Stimulated activated CD4-positive, alpha-beta T cell treated with anti-CD3 and anti-CD28 coated beads, Interleukin-4, amount 100 ng/mL, for 1 hour (primary cell): ENCODE data around the gene CFHR2.
"Not testable (repeated sequence)": the region's sequence is repeated elsewhere in the genome, so short reads cannot be mapped to it uniquely, and the experiment has no call there.

ENCODE experiments used
- DNase-seq: peaks from one replicate; pipeline ENCODE4 v3.0.0-alpha.2; 2020

CFHR2 gene

GRCh38 chr1:196943568-196943967, at the start of gene CFHR2:
Gene CFHR2 (plus strand): TSS chr1:196943738. CDS start chr1:196943881, 143 bp downstream.
- DNase-seq = not testable (repeated sequence)

GRCh38 chr1:196896355-196896754, 47.2 kb upstream of the CFHR2 start:
- DNase-seq = no peak

GRCh38 chr1:196897158-196897828, 46.2 kb upstream of the CFHR2 start:
- DNase-seq = no peak

GRCh38 chr1:196902344-196902743, 41.2 kb upstream of the CFHR2 start:
- DNase-seq = no peak

- no peak for DNase-seq
These were observed 33.3 kb upstream of the CFHR2 start for GRCh38 chr1:196910215-196910614.

DNA sequence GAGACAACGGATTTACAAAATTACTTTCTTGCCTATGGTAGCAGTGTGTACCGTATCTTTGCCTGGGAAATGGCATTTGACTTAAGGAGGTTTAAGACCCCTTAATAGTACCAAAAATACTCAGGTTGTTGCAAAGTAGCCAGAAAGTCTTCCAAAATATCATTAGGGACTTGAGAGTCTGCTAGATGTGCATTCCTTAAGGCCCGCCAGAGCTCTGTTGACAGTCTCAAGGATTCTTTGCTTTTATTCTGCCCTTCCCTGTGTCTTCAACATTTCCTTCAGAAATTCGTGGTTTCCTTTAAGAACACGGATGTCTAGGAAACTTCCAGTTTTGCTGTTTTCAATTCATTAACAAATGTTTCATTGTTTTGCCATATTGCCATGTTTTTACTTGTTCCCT, 31.3 kb upstream of the CFHR2 start:
- DNase-seq = not testable (repeated sequence)

DNA sequence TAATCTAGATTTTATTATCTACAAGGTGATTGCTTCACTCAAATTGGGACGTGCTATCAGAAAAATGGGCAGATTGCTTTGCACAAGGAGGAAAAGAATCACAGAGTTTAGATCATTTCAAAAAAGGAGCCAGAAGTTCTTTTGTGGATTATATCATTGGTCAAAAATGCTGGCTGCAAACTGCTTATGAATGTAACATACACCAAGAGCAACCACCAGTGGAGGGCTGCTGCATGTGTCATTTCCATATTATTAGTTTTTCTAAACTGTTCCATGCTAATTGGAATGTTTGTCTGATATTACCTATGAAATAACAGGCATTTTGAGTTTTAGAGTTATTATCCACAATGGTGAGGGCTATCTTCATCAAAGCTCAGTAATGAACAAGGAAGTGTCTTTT, 16.7 kb upstream of the CFHR2 start:
- DNase-seq = not testable (repeated sequence)

- DNase-seq = not testable (repeated sequence)
These were observed 10.7 kb upstream of the CFHR2 start for GRCh38 chr1:196932853-196933252.

DNA sequence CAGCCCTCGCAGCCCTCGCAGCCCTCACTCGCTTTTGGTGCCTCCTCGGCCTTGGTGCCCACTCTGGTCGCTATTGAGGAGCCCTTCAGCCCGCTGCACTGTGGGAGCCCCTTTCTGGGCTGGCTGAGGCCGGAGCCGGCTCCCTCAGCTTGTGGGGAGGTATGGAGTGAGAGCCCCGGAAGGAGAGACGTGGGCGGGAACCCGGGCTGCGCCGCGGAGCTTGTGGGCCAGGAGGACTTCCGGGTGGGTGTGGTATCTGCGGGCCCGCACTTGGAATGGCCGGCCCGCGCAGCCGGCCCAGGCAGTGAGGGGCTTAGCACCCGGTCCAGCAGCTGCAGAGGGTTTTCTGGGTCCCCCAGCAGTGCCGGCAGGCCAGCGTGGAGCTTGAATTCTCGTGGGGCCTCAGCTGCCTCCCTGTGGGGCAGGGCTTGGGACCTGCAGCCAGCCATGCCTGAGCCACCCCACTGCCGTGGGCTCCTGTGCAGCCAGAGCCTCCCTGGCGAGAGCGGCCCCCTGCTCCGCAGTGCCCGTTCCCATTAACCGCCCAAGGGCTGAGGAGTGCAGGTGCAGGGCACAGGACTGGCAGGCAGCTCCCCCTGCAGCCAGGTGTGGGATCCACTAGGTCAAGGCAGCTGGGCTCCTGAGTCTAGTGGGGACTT, 9.9 kb upstream of the CFHR2 start:
- DNase-seq = no peak

GRCh38 chr1:196941474-196941873, 2.1 kb upstream of the CFHR2 start:
- DNase-seq = not testable (repeated sequence)

- no peak for DNase-seq
These were observed 8.3 kb downstream of the CFHR2 start for GRCh38 chr1:196951711-196952394.

DNA sequence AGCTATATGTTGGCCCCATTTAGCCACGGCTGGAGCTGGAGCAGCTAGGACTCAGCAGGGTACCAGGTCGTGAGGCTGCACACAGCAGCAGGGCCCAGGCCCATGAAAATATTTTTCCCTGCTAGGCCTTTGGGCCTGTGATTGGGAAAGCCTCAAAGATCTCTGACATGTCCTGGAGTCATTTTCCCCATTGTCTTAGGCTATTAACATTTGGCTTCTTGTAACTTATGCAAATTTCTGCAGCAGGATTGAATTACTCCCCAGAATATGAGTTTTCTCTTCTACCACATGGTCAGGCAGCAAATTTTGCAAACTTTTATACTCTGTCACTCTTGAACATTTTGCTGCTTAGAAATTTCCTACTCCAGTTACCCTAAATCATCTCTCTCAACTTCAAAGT, 11.2 kb downstream of the CFHR2 start:
- DNase-seq = no peak

DNA sequence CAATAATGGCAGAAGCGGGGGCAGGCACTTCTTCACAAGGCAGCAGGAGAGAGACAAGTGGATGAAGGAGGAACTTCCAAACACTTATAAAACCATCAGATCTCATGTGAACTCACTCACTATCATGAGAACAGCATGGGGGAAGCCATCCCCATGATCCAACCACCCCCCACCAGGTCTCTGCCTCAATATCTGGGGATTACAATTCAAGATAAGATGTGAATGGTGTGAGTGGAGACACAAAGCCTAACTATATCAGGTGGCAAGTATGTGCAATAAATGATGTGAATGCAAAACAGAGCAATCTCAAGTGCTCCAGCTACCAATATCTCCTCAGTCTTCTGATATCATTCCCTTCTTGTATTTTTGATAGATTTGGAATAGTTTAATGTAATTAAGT, 12.4 kb downstream of the CFHR2 start:
- DNase-seq = no peak

- no peak for DNase-seq
These were observed 17.3 kb downstream of the CFHR2 start for GRCh38 chr1:196960854-196961253.

DNA sequence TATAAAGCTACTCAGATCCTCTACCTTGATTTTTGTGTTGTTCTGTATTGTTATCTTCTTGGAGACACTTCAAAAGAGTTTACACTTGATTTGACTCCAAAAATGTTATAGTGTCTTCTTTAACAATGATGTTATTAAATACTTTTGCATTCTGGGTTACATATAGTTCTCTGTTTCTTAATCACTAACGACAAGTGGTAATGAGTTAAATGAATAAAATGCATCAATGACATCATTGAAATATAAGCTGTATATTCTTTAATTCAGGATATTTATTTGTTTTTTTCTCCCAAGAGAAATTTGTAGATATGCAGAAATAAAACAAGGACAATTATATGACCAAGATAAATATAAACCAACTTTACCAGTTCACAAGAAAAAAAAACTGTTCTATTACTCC, 26.6 kb downstream of the CFHR2 start:
- no peak for DNase-seq

DNA sequence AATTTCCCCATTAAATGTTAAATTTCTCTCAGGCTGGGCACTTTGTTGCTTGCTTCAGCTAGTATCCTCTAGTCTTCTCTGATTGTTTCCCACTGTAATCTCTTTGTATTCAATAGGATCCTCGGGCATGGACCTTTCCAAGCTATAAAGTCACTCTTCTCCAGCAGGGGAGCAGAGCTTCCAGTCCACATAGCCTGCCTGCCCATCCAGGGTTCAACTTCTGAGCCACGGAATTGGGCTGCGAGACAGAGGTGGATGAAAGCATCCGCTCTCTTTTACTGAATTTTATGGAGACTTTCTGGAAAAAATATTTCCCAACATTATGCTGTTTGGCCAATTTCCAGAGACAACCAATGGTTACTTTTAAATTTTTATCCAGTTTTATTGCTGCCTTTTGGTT, 32.7 kb downstream of the CFHR2 start:
- DNase-seq = no peak

DNA sequence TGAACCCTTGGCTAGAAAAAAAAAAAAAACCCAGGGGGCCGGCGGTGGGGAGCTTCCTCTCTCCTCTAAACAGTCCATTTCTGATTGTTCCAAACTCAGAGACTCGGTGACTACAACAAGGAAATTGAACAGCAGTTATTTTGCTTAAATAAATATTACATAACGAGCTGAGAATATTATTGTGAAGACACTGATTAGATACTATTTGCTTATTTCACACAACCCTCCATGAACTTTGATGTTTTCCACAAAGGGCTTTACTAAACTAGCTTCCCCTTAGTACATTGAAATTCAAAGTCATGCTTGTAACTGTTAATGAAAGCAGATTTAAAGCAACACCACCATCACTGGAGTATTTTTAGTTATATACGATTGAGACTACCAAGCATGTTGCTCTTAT, 33.7 kb downstream of the CFHR2 start, which contains the start of gene CFHR5:
CFHR5 (plus strand) TSS at position 279 of the 400 bp plus-strand sequence; CDS start at position 388, 109 bp downstream.
- DNase-seq = no peak

DNA sequence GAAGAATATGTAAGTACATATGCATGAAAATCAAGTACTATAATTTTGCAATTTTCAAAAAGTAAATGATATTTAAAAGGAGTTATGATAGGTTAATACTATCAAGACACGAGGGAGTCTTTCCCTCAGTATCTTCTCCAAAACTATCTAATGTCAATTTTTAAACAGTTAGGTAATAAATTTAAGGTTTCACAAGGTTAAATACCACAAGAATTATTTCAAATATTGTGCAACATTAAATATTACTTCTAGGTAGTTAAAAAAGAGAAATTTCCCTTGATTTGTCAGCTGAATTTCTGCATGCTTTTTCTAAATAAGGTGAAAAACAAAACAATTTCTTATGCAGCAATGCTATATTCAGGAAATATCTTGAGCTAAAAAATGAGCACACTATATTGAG, 37.3 kb downstream of the CFHR2 start:
- no peak for DNase-seq

- DNase-seq = not testable (repeated sequence)
These were observed 38.7 kb downstream of the CFHR2 start for GRCh38 chr1:196982247-196982646.

DNA sequence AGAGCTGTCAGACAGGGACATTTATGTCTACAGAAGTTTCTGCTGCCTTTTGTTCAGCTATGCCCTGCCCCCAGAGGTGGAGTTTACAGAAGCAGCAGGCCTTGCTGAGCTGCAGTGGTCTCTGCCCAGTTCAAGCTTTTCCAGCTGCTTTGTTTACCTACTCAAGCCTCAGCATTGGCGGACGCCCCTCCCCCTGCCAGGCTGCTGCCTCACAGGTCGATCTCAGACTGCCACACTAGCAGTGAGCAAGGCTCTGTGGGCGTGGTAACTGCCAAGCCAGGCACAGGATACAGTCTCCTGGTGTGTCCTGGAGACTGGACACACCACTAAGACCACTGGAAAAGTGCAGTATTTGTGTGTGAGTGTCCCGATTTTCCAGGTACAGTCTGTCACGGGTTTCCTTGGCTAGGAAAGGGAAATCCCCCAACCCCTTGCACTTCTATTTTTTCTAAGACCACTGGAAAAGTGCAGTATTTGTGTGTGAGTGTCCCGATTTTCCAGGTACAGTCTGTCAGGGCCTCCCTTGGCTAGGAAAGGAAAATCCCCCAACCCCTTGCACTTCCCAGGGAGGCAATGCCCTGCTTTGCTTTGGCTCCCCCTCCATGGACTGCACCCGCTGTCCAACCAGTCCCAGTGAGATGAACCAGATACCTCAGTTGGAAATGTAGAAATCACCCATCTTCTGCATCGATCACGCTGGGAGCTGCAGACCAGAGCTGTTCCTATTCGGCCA, 48.5 kb downstream of the CFHR2 start:
- not testable (repeated sequence) for DNase-seq

GRCh38 chr1:196993916-196994315, 50.4 kb downstream of the CFHR2 start:
- no peak for DNase-seq

DNA sequence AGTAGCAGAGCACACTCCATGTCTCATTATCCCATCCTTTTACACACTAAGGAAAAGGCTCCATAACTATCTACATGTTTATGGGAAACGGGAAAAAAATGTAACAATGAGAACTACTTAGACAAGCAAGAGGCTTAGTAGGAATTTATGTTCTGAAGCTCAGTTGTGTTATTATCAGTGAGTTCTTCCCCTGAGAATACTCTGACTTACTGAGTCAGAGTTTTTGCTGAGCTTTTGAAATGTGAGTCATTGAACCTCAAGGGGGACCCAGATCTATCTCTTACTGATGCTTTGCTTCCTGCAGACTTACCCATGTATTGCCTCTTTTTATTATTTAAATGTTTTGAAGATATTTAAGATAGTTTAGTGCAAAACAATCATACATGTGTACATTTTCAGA, 53.9 kb downstream of the CFHR2 start:
- DNase-seq = no peak

DNA sequence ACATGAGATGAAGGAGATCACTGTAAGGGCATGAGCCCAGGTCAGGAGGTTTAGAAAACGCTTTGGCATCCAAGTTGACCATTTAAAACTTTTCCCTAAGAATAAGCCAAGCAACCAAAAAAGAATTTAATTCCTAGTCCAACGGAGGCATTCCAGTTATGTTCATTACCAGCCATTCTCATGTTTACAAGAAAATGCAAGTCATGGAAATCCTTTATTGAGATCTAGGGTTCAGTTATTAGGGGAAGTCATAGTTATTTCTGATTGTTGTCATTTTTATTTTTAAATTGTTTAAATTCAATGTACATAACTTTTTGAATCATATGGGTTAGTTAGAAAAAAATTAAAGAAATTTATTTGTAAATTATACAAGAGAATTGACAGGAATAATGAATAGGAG, 58.3 kb downstream of the CFHR2 start:
- DNase-seq = no peak
